HepG2 (cell line): ENCODE measurements around the gene OVOL2. TPM values are rescaled to one million over a fixed set of nuclear protein-coding genes. Genes with fewer than 3 reads are reported as not detected.
A peak's percentile ranks its signal among the peaks of the same experiment; 100 is the strongest.

Experiments used
- CSRNP1 ChIP-seq: sonication (generic); formaldehyde crosslinking; IDR thresholded peaks from 2 replicates; pipeline ENCODE4 v1.8.1; 2023; ENCODE audit warnings: mild to moderate bottlenecking, missing genetic modification reagents
- REXO4 ChIP-seq: sonication (generic); formaldehyde crosslinking; IDR thresholded peaks from 2 replicates; pipeline ENCODE4 v1.8.0; 2022; ENCODE audit warnings: missing genetic modification reagents, mild to moderate bottlenecking, borderline replicate concordance
- SRF ChIP-seq: IDR thresholded peaks from 2 replicates; pipeline ENCODE4 v1.6.1; 2011; ENCODE audit warnings: mild to moderate bottlenecking, low read depth, low read length, moderate library complexity
- TEAD3 ChIP-seq: optimal IDR thresholded peaks from 2 replicates; pipeline ENCODE3; 2016; ENCODE audit warnings: borderline replicate concordance
- ZNF333 ChIP-seq: sonication (generic); formaldehyde crosslinking; IDR thresholded peaks from 2 replicates; pipeline ENCODE4 v1.4.0; 2020; ENCODE audit warnings: mild to moderate bottlenecking, missing genetic modification reagents, borderline replicate concordance
- polyA plus RNA-seq, 8 experiments: library from polyadenylated mRNA; depleted of rRNA in 3 of 8; stranded (reverse) in 7 of 8; unstranded in 1 of 8; fragments of >200 nt; fragmentation: Illumina TruSeq in 4 of 8; extraction: Trizol in 4 of 8; gene quantifications; 2 replicates each; pipeline versions ENCODE4 v1.2.1 to v1.2.3, GENCODE V29; 2011 to 2016; ENCODE audit warnings: low read depth in 4 of 8, missing spikeins in 1 of 8, mixed read lengths in 1 of 8; ENCODE audit not compliant: insufficient read depth in 1 of 8
- total RNA-seq, 5 experiments: library from RNA; depleted of rRNA; stranded (reverse); fragments of >200 nt; fragmentation: Illumina TruSeq; extraction: Trizol; gene quantifications; 2 replicates each; pipeline ENCODE4 v1.2.3, GENCODE V29; 2016; ENCODE audit warnings: low read depth in 1 of 5
- TF ChIP-seq, protein P1 (sequence below): sonication (generic); formaldehyde crosslinking; IDR thresholded peaks from 2 replicates; pipeline ENCODE4 v1.4.0; 2020; ENCODE audit warnings: missing genetic modification reagents
- TF ChIP-seq, protein P2 (sequence below): sonication (generic); formaldehyde crosslinking; IDR thresholded peaks from 2 replicates; pipeline ENCODE4 v1.8.0; 2022; ENCODE audit warnings: missing genetic modification reagents, mild to moderate bottlenecking, borderline replicate concordance

OVOL2 gene
- total and polyA plus RNA-seq, 2 of the 13 experiments (the other 11 are each of a cell fraction or from before 2014, with no cell fraction given): 0.20 to 0.31 TPM

DNA sequence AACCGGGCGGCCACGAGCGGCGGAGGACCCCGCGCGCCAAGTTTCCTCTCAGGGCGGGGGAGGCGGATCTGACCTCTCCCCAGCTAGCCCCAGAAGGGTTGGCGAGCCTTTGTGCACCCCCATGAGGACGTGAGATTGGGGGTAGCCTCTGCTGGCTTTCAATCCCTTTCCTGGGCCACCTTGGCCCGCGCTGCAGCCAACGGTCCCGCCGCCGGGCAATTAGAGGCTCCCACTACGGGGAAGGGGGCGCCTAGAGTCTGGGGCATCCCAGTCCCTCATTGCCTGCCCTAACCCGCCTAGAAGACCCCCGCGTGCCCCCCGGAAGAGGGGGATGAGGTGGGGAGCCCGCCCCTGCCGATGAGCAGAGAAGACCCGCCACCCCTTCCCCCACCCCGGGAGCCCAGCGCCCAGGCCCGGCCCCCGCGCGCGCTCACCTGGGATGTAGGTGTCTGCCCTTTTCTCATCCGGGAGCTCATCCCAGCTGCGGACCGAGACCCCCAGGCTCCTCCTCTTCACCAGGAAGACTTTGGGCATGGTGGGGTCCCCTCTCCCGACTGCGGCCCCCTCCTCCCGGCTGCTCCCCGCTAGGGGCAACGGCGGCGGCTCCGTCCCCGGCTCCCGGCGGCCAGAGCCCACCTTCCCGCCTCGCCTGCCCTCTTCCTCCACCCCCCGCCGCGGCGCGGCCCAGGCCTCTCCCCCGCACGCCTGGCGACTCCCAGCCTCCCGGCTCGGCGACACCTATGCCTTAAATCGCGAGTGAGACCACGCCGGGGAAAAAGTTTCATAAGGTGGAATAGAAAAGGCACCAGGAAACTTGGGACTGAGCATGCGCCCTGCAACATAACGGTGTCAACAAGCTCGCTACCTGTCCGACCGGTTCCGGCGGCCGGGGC, at the start of gene OVOL2 (continued):
- TF ChIP-seq, protein P1, sequence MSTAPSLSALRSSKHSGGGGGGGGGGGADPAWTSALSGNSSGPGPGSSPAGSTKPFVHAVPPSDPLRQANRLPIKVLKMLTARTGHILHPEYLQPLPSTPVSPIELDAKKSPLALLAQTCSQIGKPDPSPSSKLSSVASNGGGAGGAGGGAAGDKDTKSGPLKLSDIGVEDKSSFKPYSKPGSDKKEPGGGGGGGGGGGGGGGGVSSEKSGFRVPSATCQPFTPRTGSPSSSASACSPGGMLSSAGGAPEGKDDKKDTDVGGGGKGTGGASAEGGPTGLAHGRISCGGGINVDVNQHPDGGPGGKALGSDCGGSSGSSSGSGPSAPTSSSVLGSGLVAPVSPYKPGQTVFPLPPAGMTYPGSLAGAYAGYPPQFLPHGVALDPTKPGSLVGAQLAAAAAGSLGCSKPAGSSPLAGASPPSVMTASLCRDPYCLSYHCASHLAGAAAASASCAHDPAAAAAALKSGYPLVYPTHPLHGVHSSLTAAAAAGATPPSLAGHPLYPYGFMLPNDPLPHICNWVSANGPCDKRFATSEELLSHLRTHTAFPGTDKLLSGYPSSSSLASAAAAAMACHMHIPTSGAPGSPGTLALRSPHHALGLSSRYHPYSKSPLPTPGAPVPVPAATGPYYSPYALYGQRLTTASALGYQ (CRISPR knock-in tag): no peak
- TF ChIP-seq CSRNP1 (peak; percentile 67; the same call in 1 of the 2 replicates), REXO4 (CRISPR knock-in tag) (no peak), ZNF333 (CRISPR knock-in tag) (0 out of 2 replicates have a peak, but pooled peaks have one; percentile 34), TEAD3 (CRISPR knock-in tag) (no peak), SRF (no peak)
- TF ChIP-seq, protein P2, sequence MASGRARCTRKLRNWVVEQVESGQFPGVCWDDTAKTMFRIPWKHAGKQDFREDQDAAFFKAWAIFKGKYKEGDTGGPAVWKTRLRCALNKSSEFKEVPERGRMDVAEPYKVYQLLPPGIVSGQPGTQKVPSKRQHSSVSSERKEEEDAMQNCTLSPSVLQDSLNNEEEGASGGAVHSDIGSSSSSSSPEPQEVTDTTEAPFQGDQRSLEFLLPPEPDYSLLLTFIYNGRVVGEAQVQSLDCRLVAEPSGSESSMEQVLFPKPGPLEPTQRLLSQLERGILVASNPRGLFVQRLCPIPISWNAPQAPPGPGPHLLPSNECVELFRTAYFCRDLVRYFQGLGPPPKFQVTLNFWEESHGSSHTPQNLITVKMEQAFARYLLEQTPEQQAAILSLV: no peak
